Panc1 (cell line): ENCODE results near the gene SERPINC1. TPM values are rescaled to one million over a fixed set of nuclear protein-coding genes. Genes with fewer than 3 reads are reported as not detected.

Experiments used
- ATAC-seq: fragments of 200-7000 bp; cut with Tn5 transposase; 2 replicates; pipeline ENCODE4 v1.9.1; 2020; ENCODE audit warnings: mild to moderate bottlenecking, moderate library complexity
- BruUV-seq: library from RNA; stranded (reverse); fragments of 400-500 nt; replicated peaks from 2 replicates; lab custom pipeline; 2021; lab: Mats Ljungman, UMichigan
- CTCF ChIA-PET: fragments of 300-600 bp; sonication (Branson Sonifier 250); formaldehyde crosslinking; loops from one replicate; lab custom pipeline; 2022; ENCODE audit warnings: antibody characterized with exemption; lab: Charles Lee
- POLR2A ChIA-PET: fragments of 300-600 bp; sonication (Branson Sonifier 250); formaldehyde crosslinking; loops from one replicate; lab custom pipeline; 2022; ENCODE audit warnings: antibody characterized with exemption; lab: Charles Lee
- DNase-seq: peaks from one replicate; pipeline ENCODE4 v3.0.0-alpha.2; 2010; ENCODE audit warnings: low read depth, low spot score
- H3K27ac ChIP-seq: 2 replicates; pipeline ENCODE4 v1.5.1; 2011; ENCODE audit warnings: mild to moderate bottlenecking, low read length, inconsistent platforms
- H3K27me3 ChIP-seq: fragments of 200-500 bp; sonication (Bioruptor generic); 2 replicates; pipeline ENCODE4 v1.6.0; 2014; ENCODE audit warnings: low read length, inconsistent platforms; ENCODE audit not compliant: control insufficient read depth, insufficient read depth
- H3K36me3 ChIP-seq: fragments of 200-500 bp; sonication (Bioruptor generic); 2 replicates; pipeline ENCODE4 v1.5.1; 2014; ENCODE audit warnings: inconsistent platforms, mild to moderate bottlenecking, low read length, moderate library complexity; ENCODE audit not compliant: control insufficient read depth, insufficient read depth
- H3K4me1 ChIP-seq: 2 replicates; pipeline ENCODE4 v1.5.1; 2011; ENCODE audit warnings: inconsistent platforms, mild to moderate bottlenecking, low read length, moderate library complexity; ENCODE audit not compliant: control insufficient read depth, insufficient read depth
- H3K4me3 ChIP-seq, 2 experiments: 2 replicates each; pipeline ENCODE4 v1.5.1; 2011 to 2012; ENCODE audit warnings: low read depth in 2 of 2, low read length in 2 of 2, mild to moderate bottlenecking in 2 of 2, inconsistent platforms in 1 of 2, moderate library complexity in 1 of 2
- H3K9me3 ChIP-seq: fragments of 200-500 bp; sonication (Bioruptor generic); 2 replicates; pipeline ENCODE4 v1.5.1; 2014; ENCODE audit warnings: low read depth, mild to moderate bottlenecking, inconsistent platforms, low read length, moderate library complexity; ENCODE audit not compliant: control insufficient read depth, insufficient read depth
- CTCF ChIP-seq: fragments of 450-650 bp; IDR thresholded peaks from 2 replicates; pipeline ENCODE4 v1.5.1; 2017; ENCODE audit warnings: mild to moderate bottlenecking
- POLR2AphosphoS5 ChIP-seq: IDR thresholded peaks from 2 replicates; pipeline ENCODE4 v1.6.1; 2012; ENCODE audit warnings: mild to moderate bottlenecking, low read depth, low read length, moderate library complexity
- REST ChIP-seq, 2 experiments: IDR thresholded peaks; 2 replicates each; pipeline ENCODE4 v1.6.1; 2011 to 2012; ENCODE audit warnings: low read depth in 2 of 2, control low read depth in 1 of 2, low read length in 1 of 2, mild to moderate bottlenecking in 1 of 2, moderate library complexity in 1 of 2; ENCODE audit not compliant: insufficient read depth in 1 of 2
- SIN3A ChIP-seq: IDR thresholded peaks from 2 replicates; pipeline ENCODE4 v1.6.1; 2012; ENCODE audit warnings: low read depth, mild to moderate bottlenecking, low read length, moderate library complexity, borderline replicate concordance; ENCODE audit not compliant: insufficient read depth
- TCF7L2 ChIP-seq: IDR thresholded peaks from 2 replicates; pipeline ENCODE4 v1.6.1; 2011; ENCODE audit warnings: mild to moderate bottlenecking, low read depth, low read length, inconsistent platforms
- in situ Hi-C: cut with HindIII; loops from 2 replicates; pipeline ENCODE4 v1.10.0; 2016; ENCODE audit warnings: low sequenced_read_pairs, low pct_unique_long_range_greater_than_20kb
- intact Hi-C: fragments of 100-400 bp; cut with micrococcal nuclease; formaldehyde crosslinking; loops from one replicate; pipeline ENCODE4 v1.10.0; 2022; ENCODE audit not compliant: unreplicated experiment
- total RNA-seq: library from RNA; stranded (reverse); gene quantifications from one replicate; pipeline ENCODE4 v1.2.1, GENCODE V29; 2021; ENCODE audit not compliant: unreplicated experiment

SERPINC1 gene
- total RNA-seq, 1 experiment from 2014 or later = 0.64 TPM

- no peak for DNase-seq
- H3K27ac ChIP-seq = peak overlapping the region; percentile 97
- peak overlapping the region; percentile 79 to 95 for H3K4me3 ChIP-seq
- BruUV-seq = TSS peak; percentile 77
- POLR2A ChIA-PET = interaction anchor here (1.2 kb wide), 1 partner anchor 9 kb away, joined by 4 read pairs; no protein-coding TSS in a partner anchor
- H3K27me3 ChIP-seq = no peaks in the 10 kb centered on the region
- peaks cover 35% of the 10 kb centered on the region for H3K36me3 ChIP-seq
- ATAC-seq = no peak
- no peak for TF ChIP-seq CTCF
- TF ChIP-seq REST (IDR thresholded peaks at IDR 0.05; ENCODE audit: insufficient read depth in 1 of 2, low read depth in 2 of 2, low read length in 1 of 2) = no peak
- no peak for TF ChIP-seq TCF7L2
- no peak for TF ChIP-seq POLR2AphosphoS5
- TF ChIP-seq SIN3A = no peak
- H3K9me3 ChIP-seq = no peaks in the 10 kb centered on the region
- in situ Hi-C loops (no loop called here), intact Hi-C loops (no loop called here)
- peaks cover 26% of the 10 kb centered on the region for H3K4me1 ChIP-seq
- CTCF ChIA-PET = interaction anchor here (1.2 kb wide), 1 partner anchor 106 kb away, joined by 4 read pairs; no protein-coding TSS in a partner anchor
Observed at GRCh38 chr1:173869021-173869359, 48.1 kb downstream of the SERPINC1 start.

- no peaks in the 10 kb centered on the region for H3K9me3 ChIP-seq
- intact Hi-C loops = no loop called here
- H3K27ac ChIP-seq = peak within 1 kb of the TSS; percentile 97
- ATAC-seq (peak; percentile 85), DNase-seq (no peak)
- TF ChIP-seq SIN3A = peak; percentile 95; the same call in 1 of the 2 replicates
- no peak for TF ChIP-seq TCF7L2
- no TSS peak for BruUV-seq
- POLR2A ChIA-PET = interaction anchor here (0.5 to 1.2 kb wide), 6 partner anchors 9 to 420 kb away, joined by 3 to 4 read pairs (median 3); no protein-coding TSS in a partner anchor
- H3K27me3 ChIP-seq = no peaks in the 10 kb centered on the region
- H3K36me3 ChIP-seq = peaks cover 40% of the 10 kb centered on the region
- H3K4me1 ChIP-seq = peaks cover 32% of the 10 kb centered on the region
- peak within 1 kb of the TSS; percentile 79 to 95 for H3K4me3 ChIP-seq
- in situ Hi-C loops = no loop called here
- CTCF ChIA-PET = interaction anchor here (0.6 to 1.2 kb wide), 3 partner anchors 43 to 136 kb away, joined by 4 to 9 read pairs (median 4); no protein-coding TSS in a partner anchor
Observed at GRCh38 chr1:173868266-173869020, 48.7 kb downstream of the SERPINC1 start, which contains the start of gene ZBTB37. TSS of gene ZBTB37 (plus strand) at chr1:173868380. CDS start at chr1:173870226, 1,846 bp downstream.
